Measurements from ENCODE around the gene BBOX1.
A peak's percentile ranks its signal among the peaks of the same experiment; 100 is the strongest.

Gene BBOX1

DNA sequence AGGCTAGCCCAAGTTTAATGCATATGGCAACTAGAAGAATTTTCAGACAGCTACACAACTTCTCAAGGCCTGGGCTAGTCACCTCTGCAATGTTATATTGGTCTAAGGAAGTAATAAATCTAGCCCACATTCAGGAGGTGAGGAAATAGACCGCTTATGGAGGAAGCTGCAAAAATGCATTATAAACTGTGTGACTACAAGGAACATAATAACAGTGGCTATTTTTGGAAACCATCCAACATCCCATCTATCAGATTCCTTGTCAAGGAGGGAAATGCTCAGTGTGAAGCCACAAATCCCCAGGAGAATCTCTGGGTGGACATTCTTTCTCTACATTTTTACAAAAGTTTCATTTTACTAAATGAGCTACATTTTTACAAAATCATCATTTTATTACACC lies 76.1 kb downstream of the BBOX1 start:
- in situ Hi-C loops (cut with HindIII; ENCODE audit: low sequenced_read_pairs): no loop called here
- DNase-seq (ENCODE audit: low read depth): peak; percentile 82
- no peak overlapping the region for H3K4me3 ChIP-seq (ENCODE audit: low read depth, low read length)
- TF ChIP-seq, protein P1, sequence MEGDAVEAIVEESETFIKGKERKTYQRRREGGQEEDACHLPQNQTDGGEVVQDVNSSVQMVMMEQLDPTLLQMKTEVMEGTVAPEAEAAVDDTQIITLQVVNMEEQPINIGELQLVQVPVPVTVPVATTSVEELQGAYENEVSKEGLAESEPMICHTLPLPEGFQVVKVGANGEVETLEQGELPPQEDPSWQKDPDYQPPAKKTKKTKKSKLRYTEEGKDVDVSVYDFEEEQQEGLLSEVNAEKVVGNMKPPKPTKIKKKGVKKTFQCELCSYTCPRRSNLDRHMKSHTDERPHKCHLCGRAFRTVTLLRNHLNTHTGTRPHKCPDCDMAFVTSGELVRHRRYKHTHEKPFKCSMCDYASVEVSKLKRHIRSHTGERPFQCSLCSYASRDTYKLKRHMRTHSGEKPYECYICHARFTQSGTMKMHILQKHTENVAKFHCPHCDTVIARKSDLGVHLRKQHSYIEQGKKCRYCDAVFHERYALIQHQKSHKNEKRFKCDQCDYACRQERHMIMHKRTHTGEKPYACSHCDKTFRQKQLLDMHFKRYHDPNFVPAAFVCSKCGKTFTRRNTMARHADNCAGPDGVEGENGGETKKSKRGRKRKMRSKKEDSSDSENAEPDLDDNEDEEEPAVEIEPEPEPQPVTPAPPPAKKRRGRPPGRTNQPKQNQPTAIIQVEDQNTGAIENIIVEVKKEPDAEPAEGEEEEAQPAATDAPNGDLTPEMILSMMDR (IDR thresholded peaks at IDR 0.05; ENCODE audit: low read depth, low read length, missing control alignments): no peak

GRCh38 chr11:27118371-27118770 lies 77.8 kb downstream of the BBOX1 start:
- in situ Hi-C loops (cut with HindIII; ENCODE audit: low sequenced_read_pairs): no loop called here
- DNase-seq (ENCODE audit: low read depth): no peak
- TF ChIP-seq, protein P1 (IDR thresholded peaks at IDR 0.05; ENCODE audit: low read depth, low read length, missing control alignments): no peak
- H3K4me3 ChIP-seq (ENCODE audit: low read depth, low read length): no peak overlapping the region

- H3K4me3 ChIP-seq (ENCODE audit: low read depth, low read length): no peak overlapping the region
- in situ Hi-C loops (cut with HindIII; ENCODE audit: low sequenced_read_pairs): no loop called here
These were observed 78.3 kb downstream of the BBOX1 start for GRCh38 chr11:27118949-27119348.

DNA sequence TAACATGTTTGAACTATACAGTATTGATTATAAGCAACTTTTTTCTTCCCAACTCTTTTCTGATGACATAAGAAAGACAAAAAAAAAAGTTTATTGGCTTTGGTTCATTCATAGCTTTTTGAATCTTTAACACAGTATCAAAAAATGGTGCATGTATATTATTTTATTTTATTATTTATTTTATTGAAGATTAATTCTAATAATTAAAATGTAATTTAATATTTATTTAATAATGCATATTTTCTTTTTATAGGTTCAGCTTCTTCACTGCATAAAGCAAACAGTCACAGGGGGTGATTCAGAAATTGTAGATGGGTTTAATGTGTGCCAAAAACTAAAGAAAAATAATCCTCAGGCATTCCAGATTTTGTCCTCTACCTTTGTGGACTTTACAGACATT lies 78.8 kb downstream of the BBOX1 start:
- H3K4me3 ChIP-seq (ENCODE audit: low read depth, low read length): no peak overlapping the region
- TF ChIP-seq, protein P1 (IDR thresholded peaks at IDR 0.05; ENCODE audit: low read depth, low read length, missing control alignments): no peak
- no peak for DNase-seq (ENCODE audit: low read depth)
- in situ Hi-C loops (cut with HindIII; ENCODE audit: low sequenced_read_pairs): no loop called here

More at GRCh38 chr11:27118949-27119348, 78.3 kb downstream of the BBOX1 start:
- no peak for DNase-seq (ENCODE audit: low read depth)
- TF ChIP-seq, protein P1 (IDR thresholded peaks at IDR 0.05; ENCODE audit: low read depth, low read length, missing control alignments): no peak

GRCh38 chr11:27120211-27120610 lies 79.6 kb downstream of the BBOX1 start:
- no peak overlapping the region for H3K4me3 ChIP-seq (ENCODE audit: low read depth, low read length)
- TF ChIP-seq, protein P1 (IDR thresholded peaks at IDR 0.05; ENCODE audit: low read depth, low read length, missing control alignments): no peak
- in situ Hi-C loops (cut with HindIII; ENCODE audit: low sequenced_read_pairs): no loop called here
- no peak for DNase-seq (ENCODE audit: low read depth)

DNA sequence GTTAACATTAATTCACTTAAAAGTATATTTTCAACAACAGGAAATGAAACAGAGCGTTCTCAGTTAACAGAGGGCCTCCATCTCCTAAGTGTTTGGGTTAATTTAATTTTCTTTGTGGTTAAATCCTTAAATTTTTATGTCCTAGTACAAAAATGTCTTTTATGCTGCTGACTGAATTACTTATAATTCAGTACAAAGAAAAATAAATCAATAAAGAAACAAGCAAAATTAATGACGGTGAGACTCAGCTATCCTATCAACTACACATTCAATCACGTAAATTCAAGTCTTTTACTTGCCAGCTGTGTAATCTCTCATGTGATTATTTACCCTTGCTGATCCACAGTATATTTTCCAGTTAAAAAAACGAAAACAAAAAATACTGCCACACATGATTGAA lies 81.4 kb downstream of the BBOX1 start:
- in situ Hi-C loops (cut with HindIII; ENCODE audit: low sequenced_read_pairs): no loop called here
- DNase-seq (ENCODE audit: low read depth): no peak
- TF ChIP-seq, protein P1 (IDR thresholded peaks at IDR 0.05; ENCODE audit: low read depth, low read length, missing control alignments): no peak
- H3K4me3 ChIP-seq (ENCODE audit: low read depth, low read length): no peak overlapping the region

Measured in astrocyte of the cerebellum (primary cell).